ENCODE measurements around the gene TBX15.

GRCh38 chr1:118931876-118932275 is 56.3 kb downstream of the TBX15 start:
- TF ChIP-seq EZH2 (IDR thresholded peaks at IDR 0.05; ENCODE audit: insufficient read depth, poor library complexity, severe bottlenecking) = no peak
- no peak for TF ChIP-seq EZH2phosphoT487 (IDR thresholded peaks at IDR 0.05; ENCODE audit: insufficient read depth, low read depth)

All from GM23248 (cell line).